NCI-H226 (cell line): ENCODE results near the gene CTIF.
A peak's percentile ranks its signal among the peaks of the same experiment; 100 is the strongest.
"Not testable (repeated sequence)": the region's sequence is repeated elsewhere in the genome, so short reads cannot be mapped to it uniquely, and the experiment has no call there.

Source experiments
- DNase-seq: peaks from one replicate; pipeline ENCODE4 v3.0.0-alpha.2; 2015

CTIF gene

GRCh38 chr18:48715711-48716361 is 177.0 kb downstream of the CTIF start:
- no peak for DNase-seq

- not testable (repeated sequence) for DNase-seq
Observed at GRCh38 chr18:48717227-48717626, 178.4 kb downstream of the CTIF start.

GRCh38 chr18:48718251-48718959 is 179.6 kb downstream of the CTIF start:
- DNase-seq, result no peak

- no peak for DNase-seq
Observed at GRCh38 chr18:48719388-48719787, 180.6 kb downstream of the CTIF start.

GRCh38 chr18:48719974-48720654 is 181.3 kb downstream of the CTIF start:
- DNase-seq, result no peak

GRCh38 chr18:48720655-48721025 is 181.8 kb downstream of the CTIF start:
- no peak for DNase-seq

GRCh38 chr18:48721312-48721711 is 182.5 kb downstream of the CTIF start:
- DNase-seq, result no peak

GRCh38 chr18:48723016-48723415 is 184.2 kb downstream of the CTIF start:
- no peak for DNase-seq

GRCh38 chr18:48723837-48724236 is 185.0 kb downstream of the CTIF start:
- no peak for DNase-seq

GRCh38 chr18:48724442-48724841 is 185.6 kb downstream of the CTIF start:
- no peak for DNase-seq

GRCh38 chr18:48724939-48725338 is 186.1 kb downstream of the CTIF start:
- DNase-seq, result no peak

- DNase-seq, result no peak
Observed at GRCh38 chr18:48725562-48725961, 186.7 kb downstream of the CTIF start.

- DNase-seq, result no peak
Observed at GRCh38 chr18:48727681-48728080, 188.8 kb downstream of the CTIF start.

GRCh38 chr18:48728204-48728833 is 189.5 kb downstream of the CTIF start:
- peak; percentile 81 for DNase-seq

- DNase-seq, result no peak
Observed at GRCh38 chr18:48729404-48729803, 190.6 kb downstream of the CTIF start.

GRCh38 chr18:48730010-48730409 is 191.2 kb downstream of the CTIF start:
- no peak for DNase-seq

- DNase-seq, result no peak
Observed at GRCh38 chr18:48732767-48733424, 194.1 kb downstream of the CTIF start.

GRCh38 chr18:48733643-48734253 is 194.9 kb downstream of the CTIF start:
- DNase-seq, result no peak

GRCh38 chr18:48734460-48734859 is 195.6 kb downstream of the CTIF start:
- DNase-seq, result no peak

- DNase-seq, result peak; percentile 44
Observed at GRCh38 chr18:48735080-48735676, 196.3 kb downstream of the CTIF start.

GRCh38 chr18:48735681-48736255 is 196.9 kb downstream of the CTIF start:
- no peak for DNase-seq
